GM12872 (cell line): ENCODE data around the gene GATAD2A.

Source experiments
- TF ChIP-seq, protein P1 (sequence below): IDR thresholded peaks from 3 replicates; pipeline ENCODE4 v1.5.1; 2011; ENCODE audit warnings: low read depth, mild to moderate bottlenecking, low read length, moderate library complexity; ENCODE audit not compliant: insufficient read depth

GATAD2A gene

DNA sequence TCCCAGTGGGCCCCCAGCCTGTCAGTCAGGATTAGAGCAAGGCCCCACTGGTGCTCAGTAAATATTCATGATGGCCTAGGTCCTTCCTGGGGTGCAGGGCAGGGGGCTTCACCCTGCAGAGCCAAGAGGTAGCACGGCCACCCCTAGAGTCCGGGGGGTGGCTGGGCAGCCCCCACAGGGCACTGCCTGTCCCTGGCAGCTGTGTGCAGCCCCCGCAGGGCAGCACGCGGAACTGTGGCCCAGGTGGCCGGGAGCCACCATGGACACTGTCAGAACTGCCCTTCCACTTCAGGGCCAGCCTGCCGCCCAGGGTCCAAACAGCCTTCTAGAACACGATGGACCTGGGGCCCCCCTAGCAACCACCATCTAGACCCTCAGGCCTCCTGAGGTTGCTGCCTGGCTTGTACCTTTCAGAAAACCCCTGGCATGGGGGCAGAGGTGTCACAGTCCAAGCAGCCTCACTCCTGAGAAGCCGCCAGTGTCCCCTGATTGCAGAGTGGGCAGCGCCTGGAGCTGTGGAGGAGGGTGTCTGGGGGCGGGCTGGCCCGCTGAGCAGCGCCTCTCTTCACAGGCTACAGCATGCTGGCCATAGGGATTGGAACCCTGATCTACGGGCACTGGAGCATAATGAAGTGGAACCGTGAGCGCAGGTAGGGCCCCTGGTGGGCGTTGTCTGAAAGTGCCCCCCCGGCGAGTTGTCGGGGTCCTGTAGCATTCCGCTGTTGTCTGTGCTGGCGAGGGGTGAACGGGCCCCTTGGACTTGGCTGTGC, 120.3 kb downstream of the GATAD2A start:
- TF ChIP-seq, protein P1, sequence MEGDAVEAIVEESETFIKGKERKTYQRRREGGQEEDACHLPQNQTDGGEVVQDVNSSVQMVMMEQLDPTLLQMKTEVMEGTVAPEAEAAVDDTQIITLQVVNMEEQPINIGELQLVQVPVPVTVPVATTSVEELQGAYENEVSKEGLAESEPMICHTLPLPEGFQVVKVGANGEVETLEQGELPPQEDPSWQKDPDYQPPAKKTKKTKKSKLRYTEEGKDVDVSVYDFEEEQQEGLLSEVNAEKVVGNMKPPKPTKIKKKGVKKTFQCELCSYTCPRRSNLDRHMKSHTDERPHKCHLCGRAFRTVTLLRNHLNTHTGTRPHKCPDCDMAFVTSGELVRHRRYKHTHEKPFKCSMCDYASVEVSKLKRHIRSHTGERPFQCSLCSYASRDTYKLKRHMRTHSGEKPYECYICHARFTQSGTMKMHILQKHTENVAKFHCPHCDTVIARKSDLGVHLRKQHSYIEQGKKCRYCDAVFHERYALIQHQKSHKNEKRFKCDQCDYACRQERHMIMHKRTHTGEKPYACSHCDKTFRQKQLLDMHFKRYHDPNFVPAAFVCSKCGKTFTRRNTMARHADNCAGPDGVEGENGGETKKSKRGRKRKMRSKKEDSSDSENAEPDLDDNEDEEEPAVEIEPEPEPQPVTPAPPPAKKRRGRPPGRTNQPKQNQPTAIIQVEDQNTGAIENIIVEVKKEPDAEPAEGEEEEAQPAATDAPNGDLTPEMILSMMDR: 0 out of 3 replicates have a peak, but pooled peaks have one; percentile 15

DNA sequence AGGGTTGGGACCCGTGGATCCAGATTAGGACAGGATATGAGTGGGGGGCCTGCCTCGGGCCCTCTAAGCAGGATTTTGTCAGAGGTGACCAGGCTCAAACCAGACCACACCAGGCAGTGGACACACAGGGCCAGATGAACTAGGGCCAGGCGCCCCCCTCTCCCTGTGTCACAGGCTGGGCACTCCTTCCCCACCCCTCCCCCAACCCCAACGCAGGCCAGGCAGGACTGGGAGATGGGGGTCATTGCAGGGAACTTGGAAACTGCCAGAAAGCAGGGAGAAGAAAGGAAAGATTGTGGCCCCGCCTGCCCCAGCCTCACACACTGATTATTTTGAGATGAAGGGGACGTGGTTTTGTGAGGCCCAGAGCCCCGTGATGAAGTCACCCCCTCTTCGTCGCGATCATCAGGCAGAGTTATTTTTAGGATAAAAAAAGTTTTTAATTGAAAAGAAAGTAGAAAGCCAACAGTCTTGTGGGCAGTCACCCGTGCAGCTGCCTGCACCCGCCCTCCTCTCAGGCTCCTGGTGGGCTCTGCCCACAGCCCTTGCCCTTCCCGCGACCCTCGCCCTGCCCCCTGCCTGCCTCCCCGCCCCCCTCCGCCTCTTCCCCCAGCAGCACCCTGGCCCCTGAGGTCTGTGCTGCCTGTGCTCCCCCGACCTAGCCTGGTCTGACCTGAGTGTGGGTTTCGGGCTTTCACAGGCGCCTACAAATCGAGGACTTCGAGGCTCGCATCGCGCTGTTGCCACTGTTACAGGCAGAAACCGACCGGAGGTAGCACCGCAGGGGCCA, 121.3 kb downstream of the GATAD2A start:
- TF ChIP-seq, protein P1: no peak

DNA sequence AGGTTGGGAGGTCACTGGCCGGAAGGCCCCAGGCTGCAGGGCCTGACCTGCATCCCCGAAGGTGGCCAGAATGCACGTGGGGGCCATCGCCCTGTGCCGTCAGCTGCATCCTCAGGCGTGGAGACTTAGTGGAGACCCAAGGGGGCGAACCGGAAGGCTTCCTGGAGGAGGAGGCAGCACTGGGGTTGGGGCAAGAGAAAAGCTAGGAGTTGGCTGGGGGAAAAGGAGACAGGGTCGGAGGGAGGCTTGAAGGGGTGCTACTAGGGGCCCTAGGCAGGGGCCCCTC, 121.8 kb downstream of the GATAD2A start:
- TF ChIP-seq, protein P1: no peak

DNA sequence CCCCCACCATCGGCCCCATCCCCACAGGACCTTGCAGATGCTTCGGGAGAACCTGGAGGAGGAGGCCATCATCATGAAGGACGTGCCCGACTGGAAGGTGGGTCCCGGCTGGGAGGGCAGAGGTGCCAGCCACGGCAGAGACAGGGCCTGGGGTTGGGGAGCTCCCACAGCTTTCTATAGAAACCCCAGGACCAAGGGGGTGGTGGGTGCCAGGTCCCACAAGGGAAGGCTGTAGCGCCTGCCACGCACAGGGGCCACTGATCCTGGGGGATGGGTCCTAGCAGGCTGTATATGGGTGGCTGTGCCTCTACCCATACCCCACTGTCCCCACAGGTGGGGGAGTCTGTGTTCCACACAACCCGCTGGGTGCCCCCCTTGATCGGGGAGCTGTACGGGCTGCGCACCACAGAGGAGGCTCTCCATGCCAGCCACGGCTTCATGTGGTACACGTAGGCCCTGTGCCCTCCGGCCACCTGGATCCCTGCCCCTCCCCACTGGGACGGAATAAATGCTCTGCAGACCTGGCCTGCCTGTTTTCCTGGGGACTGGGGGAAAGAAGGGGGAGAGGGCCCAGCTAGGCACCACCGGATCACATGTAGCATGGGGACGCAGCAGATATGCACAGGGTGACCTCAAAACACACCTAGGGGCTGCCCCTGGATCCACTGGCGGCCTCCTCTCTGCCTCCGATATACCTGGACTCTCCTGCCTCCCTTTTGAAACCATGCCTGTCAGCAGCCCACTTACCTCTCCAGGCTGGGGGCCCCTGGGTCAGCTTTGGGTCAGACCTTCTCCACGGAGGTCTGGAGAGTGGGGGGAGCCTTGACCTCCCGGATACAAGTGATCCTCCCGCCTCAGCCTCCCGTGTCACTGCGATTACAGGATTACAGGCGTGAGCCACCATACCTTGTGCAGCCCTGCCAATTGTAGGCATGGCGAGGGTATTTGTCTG, 122.5 kb downstream of the GATAD2A start:
- TF ChIP-seq, protein P1: no peak

DNA sequence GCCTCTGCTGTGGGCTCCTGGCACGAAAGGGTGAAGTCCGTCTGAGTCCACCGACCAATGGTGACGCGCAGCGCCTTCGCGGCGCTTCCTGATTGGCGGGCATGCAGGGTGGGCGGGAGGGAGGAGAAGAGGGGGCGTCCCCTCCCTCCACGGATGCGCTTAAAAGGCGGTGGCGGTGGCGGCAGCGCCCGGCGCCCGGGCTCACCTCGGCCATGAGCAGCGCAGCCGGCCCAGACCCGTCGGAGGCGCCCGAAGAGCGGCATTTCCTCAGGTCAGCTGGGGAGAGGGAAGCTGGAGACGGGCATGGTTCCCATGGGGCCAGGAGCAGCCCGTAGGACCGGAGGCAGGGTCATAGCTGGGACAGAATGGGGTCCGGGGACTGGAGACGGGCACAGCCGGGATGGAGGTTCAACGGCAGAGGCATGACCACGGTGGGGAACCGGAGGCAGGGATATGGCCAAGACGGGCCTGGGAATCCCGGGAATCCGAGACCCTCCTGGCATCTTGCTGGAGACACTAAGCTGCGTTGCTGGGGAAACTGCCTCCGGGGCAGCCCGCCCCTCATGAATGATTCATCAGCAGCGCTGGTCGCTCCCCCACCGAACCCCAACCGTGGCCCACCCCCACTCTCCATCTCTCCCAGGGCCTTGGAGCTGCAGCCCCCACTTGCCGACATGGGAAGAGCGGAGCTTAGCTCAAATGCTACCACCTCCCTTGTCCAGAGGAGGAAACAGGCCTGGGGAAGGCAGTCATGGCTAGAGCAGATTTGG, 123.4 kb downstream of the GATAD2A start, which contains the start of gene YJEFN3:
YJEFN3 (plus strand) TSS at position 191 of the 770 bp plus-strand sequence; CDS start at position 213, 22 bp downstream.
- TF ChIP-seq, protein P1: no peak

DNA sequence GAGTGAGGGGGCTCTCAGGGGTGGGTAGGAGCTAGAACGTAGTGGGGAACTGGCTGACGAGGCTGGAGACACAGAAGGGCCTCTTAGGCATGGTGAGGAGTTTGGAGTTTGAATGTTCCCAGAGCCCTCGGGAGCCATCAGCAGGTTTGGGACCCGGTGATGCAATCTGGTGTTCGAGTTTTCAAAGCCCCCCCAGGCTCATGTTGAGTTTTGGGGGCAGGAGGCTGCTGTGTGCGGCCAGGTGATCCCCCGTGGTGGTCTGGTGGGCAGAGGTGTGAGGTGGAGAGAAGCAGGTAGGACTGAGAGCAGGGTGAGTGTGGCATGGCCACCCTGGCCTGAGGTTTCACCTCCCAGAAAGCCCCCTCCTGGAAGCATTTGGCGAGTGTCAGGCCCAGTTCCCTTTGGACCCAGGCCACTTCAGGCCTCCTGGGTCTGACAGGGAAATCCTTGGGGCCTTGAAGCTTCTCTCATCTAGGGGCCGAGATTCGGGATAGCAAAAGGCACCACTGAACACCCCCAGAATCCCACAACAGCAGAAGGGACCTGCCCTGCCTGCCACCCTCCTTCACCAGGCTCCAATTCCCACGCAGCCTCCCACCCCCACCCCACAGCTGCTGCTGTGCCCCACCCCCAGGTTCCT, 124.4 kb downstream of the GATAD2A start:
- TF ChIP-seq, protein P1: no peak
